Measurements from ENCODE around the gene TSACC.

- no peak for TF ChIP-seq CTCF (IDR thresholded peaks at IDR 0.05)
- no peak for TF ChIP-seq POLR2A (IDR thresholded peaks at IDR 0.05)
These were observed 51.0 kb downstream of the TSACC start for GRCh38 chr1:156389311-156389710.
